H9 (cell line): ENCODE results near the gene WBP1L. TPM values are rescaled to one million over a fixed set of nuclear protein-coding genes. Genes with fewer than 3 reads are reported as not detected.

Experiments
- DNase-seq: peaks from one replicate; pipeline ENCODE4 v3.0.0-alpha.2; 2017
- H2AFZ ChIP-seq: one replicate; pipeline ENCODE4 v1.6.1; 2013; ENCODE audit warnings: mild to moderate bottlenecking, low read length, control low read depth, moderate library complexity
- H2AK5ac ChIP-seq: 2 replicates; pipeline ENCODE4 v1.6.1; 2013; ENCODE audit warnings: low read length, control low read depth, mixed read lengths; ENCODE audit not compliant: insufficient read length
- H2BK120ac ChIP-seq: one replicate; pipeline ENCODE4 v1.6.1; 2013; ENCODE audit warnings: low read depth, mild to moderate bottlenecking, low read length, control low read depth, inconsistent platforms; ENCODE audit not compliant: poor library complexity, severe bottlenecking
- H2BK12ac ChIP-seq: 2 replicates; pipeline ENCODE4 v1.6.1; 2013; ENCODE audit warnings: low read length, control low read depth, mixed read lengths, low read depth; ENCODE audit not compliant: insufficient read length
- H2BK15ac ChIP-seq: 2 replicates; pipeline ENCODE4 v1.6.1; 2013; ENCODE audit warnings: low read depth, low read length, control low read depth
- H2BK20ac ChIP-seq: one replicate; pipeline ENCODE4 v1.6.1; 2013; ENCODE audit warnings: low read depth, mild to moderate bottlenecking, low read length, control low read depth, inconsistent platforms; ENCODE audit not compliant: poor library complexity, severe bottlenecking
- H2BK5ac ChIP-seq: 2 replicates; pipeline ENCODE4 v1.6.1; 2013; ENCODE audit warnings: low read length, control low read depth, mixed read lengths; ENCODE audit not compliant: insufficient read length
- H3K14ac ChIP-seq: 2 replicates; pipeline ENCODE4 v1.6.1; 2013; ENCODE audit warnings: low read length, control low read depth; ENCODE audit not compliant: insufficient read depth
- H3K18ac ChIP-seq: 2 replicates; pipeline ENCODE4 v1.6.1; 2013; ENCODE audit warnings: low read depth, mild to moderate bottlenecking, mixed read lengths, low read length, control low read depth; ENCODE audit not compliant: insufficient read length
- H3K23ac ChIP-seq: 2 replicates; pipeline ENCODE4 v1.6.1; 2013; ENCODE audit warnings: low read length, control low read depth, mixed read lengths, low read depth; ENCODE audit not compliant: insufficient read length
- H3K23me2 ChIP-seq: 2 replicates; pipeline ENCODE4 v1.6.1; 2013; ENCODE audit warnings: low read depth, mild to moderate bottlenecking, mixed read lengths, low read length, control low read depth; ENCODE audit not compliant: insufficient read length, poor library complexity, severe bottlenecking
- H3K27ac ChIP-seq: 2 replicates; pipeline ENCODE4 v1.5.1; 2013; ENCODE audit warnings: low read length, control low read depth, mixed read lengths, low read depth; ENCODE audit not compliant: insufficient read length
- H3K27me3 ChIP-seq: 2 replicates; pipeline ENCODE4 v1.6.1; 2013; ENCODE audit warnings: low read length, control low read depth, inconsistent platforms; ENCODE audit not compliant: insufficient read depth
- H3K4ac ChIP-seq: 2 replicates; pipeline ENCODE4 v1.6.1; 2013; ENCODE audit warnings: low read depth, mild to moderate bottlenecking, control low read depth, inconsistent platforms, low read length, moderate library complexity
- H3K4me1 ChIP-seq: 2 replicates; pipeline ENCODE4 v1.6.1; 2013; ENCODE audit warnings: low read length, control low read depth, inconsistent platforms; ENCODE audit not compliant: insufficient read depth
- H3K4me2 ChIP-seq: 2 replicates; pipeline ENCODE4 v1.6.1; 2013; ENCODE audit warnings: low read length, control low read depth, mixed read lengths; ENCODE audit not compliant: insufficient read length, insufficient read depth
- H3K56ac ChIP-seq: 2 replicates; pipeline ENCODE4 v1.6.1; 2013; ENCODE audit warnings: low read depth, mild to moderate bottlenecking, mixed read lengths, low read length, control low read depth; ENCODE audit not compliant: insufficient read length
- H3K79me1 ChIP-seq: 2 replicates; pipeline ENCODE4 v1.6.1; 2013; ENCODE audit warnings: low read depth, mild to moderate bottlenecking, moderate library complexity, low read length, control low read depth, inconsistent platforms; ENCODE audit not compliant: insufficient read depth, poor library complexity, severe bottlenecking
- H3K79me2 ChIP-seq: 2 replicates; pipeline ENCODE4 v1.6.1; 2013; ENCODE audit warnings: low read length, control low read depth, inconsistent platforms; ENCODE audit not compliant: insufficient read depth
- H3K9ac ChIP-seq: 2 replicates; pipeline ENCODE4 v1.6.1; 2013; ENCODE audit warnings: low read length, control low read depth, mixed read lengths; ENCODE audit not compliant: insufficient read length; ENCODE audit errors: extremely low read depth
- H3K9me3 ChIP-seq: one replicate; pipeline ENCODE4 v1.6.1; 2013; ENCODE audit warnings: low read depth, low read length, inconsistent platforms; ENCODE audit not compliant: control insufficient read depth
- H3T11ph ChIP-seq: one replicate; pipeline ENCODE4 v1.6.1; 2013; ENCODE audit warnings: mild to moderate bottlenecking, low read length, control low read depth, inconsistent platforms
- H4K20me1 ChIP-seq: one replicate; pipeline ENCODE4 v1.6.1; 2013; ENCODE audit not compliant: control insufficient read depth, insufficient read length, insufficient read depth
- H4K5ac ChIP-seq: 2 replicates; pipeline ENCODE4 v1.6.1; 2013; ENCODE audit warnings: low read depth, mild to moderate bottlenecking, mixed read lengths, low read length, control low read depth; ENCODE audit not compliant: insufficient read length
- H4K8ac ChIP-seq: replicated peaks from 2 replicates; pipeline ENCODE4 v1.6.1; 2013; ENCODE audit warnings: low read length, control low read depth, mixed read lengths, low read depth; ENCODE audit not compliant: insufficient read length
- H4K91ac ChIP-seq: 2 replicates; pipeline ENCODE4 v1.6.1; 2013; ENCODE audit warnings: low read depth, mild to moderate bottlenecking, moderate library complexity, mixed read lengths, low read length, control low read depth; ENCODE audit not compliant: insufficient read length
- H3K27ac Mint-ChIP-seq, 3 experiments: 2 replicates in 2 of 3; 3 replicates in 1 of 3; pipeline ENCODE4 v1.8.0; 2020 to 2021; ENCODE audit warnings: mixed read lengths in 3 of 3, mild to moderate bottlenecking in 1 of 3, moderate library complexity in 1 of 3
- H3K27me3 Mint-ChIP-seq: 2 replicates; pipeline ENCODE4 v1.8.0; 2021; ENCODE audit warnings: low read depth, mild to moderate bottlenecking, moderate library complexity, mixed read lengths
- H3K36me3 Mint-ChIP-seq, 3 experiments: 2 replicates in 2 of 3; 3 replicates in 1 of 3; pipeline ENCODE4 v1.8.0; 2020 to 2021; ENCODE audit warnings: low read depth in 3 of 3, mixed read lengths in 3 of 3; ENCODE audit not compliant: insufficient read depth in 1 of 3
- H3K4me1 Mint-ChIP-seq, 2 experiments: 2 replicates each; pipeline ENCODE4 v1.8.0; 2020; ENCODE audit warnings: mixed read lengths in 2 of 2
- H3K4me3 Mint-ChIP-seq, 2 experiments: 2 replicates in 1 of 2; 3 replicates in 1 of 2; pipeline ENCODE4 v1.8.0; 2020 to 2021; ENCODE audit warnings: mild to moderate bottlenecking in 2 of 2, mixed read lengths in 2 of 2, moderate library complexity in 1 of 2
- H3K9me3 Mint-ChIP-seq, 2 experiments: 2 replicates in 1 of 2; 3 replicates in 1 of 2; pipeline ENCODE4 v1.8.0; 2020; ENCODE audit warnings: mild to moderate bottlenecking in 2 of 2, mixed read lengths in 2 of 2, moderate library complexity in 1 of 2
- CTCF ChIP-seq: fragments of 200-600 bp; sonication (generic); conservative IDR thresholded peaks from 3 replicates; pipeline ENCODE4 v1.8.0; 2021; ENCODE audit warnings: antibody characterized with exemption, mild to moderate bottlenecking
- WGBS: extraction: QIAGEN DNeasy Blood & Tissue Kit; methylation state at CpG from one replicate; pipeline ENCODE4 v1.1.7; 2013; ENCODE audit warnings: missing lambda C conversion rate, low lambda C conversion rate, mixed read lengths; ENCODE audit not compliant: insufficient read length; ENCODE audit errors: extremely low coverage; 5-methylcytosine and 5-hydroxymethylcytosine counted together
- total RNA-seq: library from RNA; stranded (reverse); gene quantifications from 2 replicates; pipeline ENCODE4 v1.2.1, GENCODE V29; 2021

Gene WBP1L
- total RNA-seq, 1 experiment from 2014 or later = 23.8 TPM

- Mint-ChIP-seq H3K27ac (no peak overlapping the region), H3K36me3 (peaks cover 26 to 62% (median 60%) of the 10 kb centered on the region in 3 experiments; a peak in 6 of 7 replicates), H3K4me3 (no peak overlapping the region), H3K4me1 (peaks cover 12 to 16% of the 10 kb centered on the region in 2 experiments), H3K9me3 (peaks cover 0 to 5% of the 10 kb centered on the region in 2 experiments; a peak in 2 of 5 replicates), H3K27me3 (no peaks in the 10 kb centered on the region)
- Histone ChIP-seq H2AK5ac (no peak overlapping the region), H3K79me1 (peaks cover 4% of the 10 kb centered on the region), H2BK120ac (no peak overlapping the region), H4K5ac (no peak overlapping the region), H3K18ac (no peak overlapping the region), H3K4me1 (no peaks in the 10 kb centered on the region), H4K20me1 (no peaks in the 10 kb centered on the region), H3K23ac (no peak overlapping the region), H3K9ac (no peak overlapping the region), H3K4ac (no peak overlapping the region), H3K14ac (no peak overlapping the region), H3K56ac (no peak overlapping the region), H4K8ac (no peak overlapping the region), H2BK20ac (no peak overlapping the region), H3K9me3 (no peaks in the 10 kb centered on the region), H4K91ac (no peak overlapping the region), H2AFZ (no peak overlapping the region), H3K79me2 (0 out of 2 replicates have a peak, but pooled peaks cover 1% of the 10 kb centered on the region), H3K27me3 (no peaks in the 10 kb centered on the region), H2BK12ac (no peak overlapping the region), H3K27ac (no peak overlapping the region), H2BK15ac (no peak overlapping the region), H3T11ph (no peak overlapping the region), H2BK5ac (no peak overlapping the region), H3K4me2 (no peak overlapping the region), H3K23me2 (no peaks in the 10 kb centered on the region)
- no CpG with 5 or more reads among the region's 4 CpGs for WGBS
- no peak for DNase-seq
- no peak for TF ChIP-seq CTCF
These were observed 19.8 kb upstream of the WBP1L start for GRCh38 chr10:102723989-102724388.
